Lower leg skin (tissue), 3 donors: ENCODE measurements around the gene KLHDC7B.

Source experiments
- CTCF ChIP-seq, 3 donors: fragments of 450-650 bp; IDR thresholded peaks; one replicate each; pipeline ENCODE4 v1.5.1; 2016; ENCODE audit warnings: antibody characterized with exemption in 3 of 3, mild to moderate bottlenecking in 3 of 3, moderate library complexity in 2 of 3
- POLR2A ChIP-seq, 2 donors: fragments of 450-650 bp; IDR thresholded peaks; one replicate each; pipeline ENCODE4 v1.6.1; 2016 to 2017; ENCODE audit warnings: antibody characterized with exemption in 2 of 2, mild to moderate bottlenecking in 1 of 2, moderate library complexity in 1 of 2

GRCh38 chr22:50587407-50587806, 41.7 kb downstream of the KLHDC7B start:
- no peak for TF ChIP-seq CTCF (IDR thresholded peaks at IDR 0.05)
- TF ChIP-seq POLR2A (IDR thresholded peaks at IDR 0.05): no peak
